NCI-H345 treated with DMSO at 0.1 percent for 48 hours (cell line): ENCODE data around the gene PIERCE2.
"Not testable (repeated sequence)": the region's sequence is repeated elsewhere in the genome, so short reads cannot be mapped to it uniquely, and the experiment has no call there.

ENCODE experiments used
- DNase-seq: peaks from one replicate; lab custom pipeline; 2025; ENCODE audit not compliant: unreplicated experiment; lab: John Stamatoyannopoulos, UW

The PIERCE2 gene

GRCh38 chr15:55422089-55422488 lies 13.8 kb downstream of the PIERCE2 start:
- no peak for DNase-seq

DNA sequence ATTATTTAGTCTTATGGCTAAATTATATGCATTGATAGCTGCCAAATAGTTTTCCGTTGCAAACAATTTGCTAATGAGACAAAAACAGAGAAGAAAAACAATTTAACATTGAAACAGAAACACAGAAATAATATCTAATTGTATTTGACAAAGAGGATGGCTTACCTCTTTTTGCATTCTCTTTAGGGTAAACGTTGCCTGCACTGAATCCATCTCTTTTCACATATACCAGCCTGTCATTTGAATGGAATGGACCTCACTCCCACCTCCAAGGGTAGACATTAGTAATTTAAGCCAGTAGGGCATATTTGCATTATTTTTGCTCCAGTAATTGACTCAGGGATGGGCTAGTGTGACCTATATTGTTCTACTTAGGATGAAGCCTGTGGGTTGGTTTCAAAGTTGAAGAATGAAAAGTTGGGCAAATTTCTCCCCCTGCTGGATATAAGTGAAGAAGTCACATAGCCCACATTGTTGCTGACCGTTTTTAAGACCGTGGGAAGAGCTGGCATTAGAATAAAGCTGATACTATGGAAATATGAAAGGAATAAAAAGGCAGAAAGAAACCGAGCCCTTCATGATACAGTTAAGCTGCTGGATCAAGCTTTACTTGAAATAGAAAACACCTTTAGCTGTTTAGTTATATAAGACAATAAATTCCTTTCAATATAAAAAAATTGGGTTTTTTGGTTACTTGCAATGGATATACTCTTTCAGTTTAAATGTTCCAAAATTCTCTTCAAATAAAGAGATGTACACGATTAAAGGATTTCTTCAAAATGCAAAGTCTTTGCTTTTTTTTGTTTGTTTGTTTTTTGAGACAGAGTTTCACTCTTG lies 26.9 kb downstream of the PIERCE2 start:
- no peak for DNase-seq

GRCh38 chr15:55443141-55443540 lies 34.8 kb downstream of the PIERCE2 start:
- DNase-seq = not testable (repeated sequence)

DNA sequence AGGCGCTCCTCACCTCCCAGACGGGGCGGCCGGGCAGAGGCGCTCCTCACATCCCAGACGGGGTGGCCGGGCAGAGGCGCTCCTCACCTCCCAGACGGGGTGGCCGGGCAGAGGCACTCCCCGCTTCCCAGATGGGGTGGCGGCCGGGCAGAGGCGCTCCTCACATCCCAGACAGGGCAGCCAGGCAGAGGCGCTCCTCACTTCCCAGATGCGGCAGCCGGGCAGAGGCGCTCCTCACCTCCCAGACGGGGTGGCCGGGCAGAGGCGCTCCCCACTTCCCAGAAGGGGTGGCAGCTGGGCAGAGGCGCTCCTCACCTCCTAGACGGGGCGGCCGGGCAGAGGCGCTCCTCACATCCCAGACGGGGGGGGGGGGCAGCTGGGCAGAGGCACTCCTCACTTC lies 37.6 kb downstream of the PIERCE2 start:
- DNase-seq = not testable (repeated sequence)

- not testable (repeated sequence) for DNase-seq
Measured at GRCh38 chr15:55446379-55447029, 38.2 kb downstream of the PIERCE2 start.

GRCh38 chr15:55447030-55447394 lies 38.7 kb downstream of the PIERCE2 start:
- DNase-seq = not testable (repeated sequence)

GRCh38 chr15:55457401-55458022 lies 49.2 kb downstream of the PIERCE2 start:
- DNase-seq = peak; percentile 87

DNA sequence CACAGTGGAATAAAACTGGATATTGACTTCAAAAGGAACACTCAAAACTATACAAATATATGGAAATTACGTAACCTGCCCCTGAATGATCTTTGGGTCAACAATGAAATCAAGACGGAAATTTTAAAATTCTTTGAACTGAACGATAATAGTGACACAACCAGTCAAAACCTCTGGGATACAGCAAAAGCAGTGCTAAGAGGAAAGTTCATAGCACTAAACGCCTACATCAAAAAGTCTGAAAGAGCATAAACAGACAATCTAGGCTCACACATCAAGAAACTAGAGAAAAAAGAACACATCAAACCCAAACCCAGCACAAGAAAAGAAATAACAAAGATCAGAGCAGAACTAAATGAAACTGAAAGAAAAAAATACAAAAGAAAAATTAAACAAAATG lies 53.2 kb downstream of the PIERCE2 start:
- no peak for DNase-seq

GRCh38 chr15:55468321-55468720 lies 60.0 kb downstream of the PIERCE2 start:
- no peak for DNase-seq
